Activated CD4-positive, alpha-beta T cell treated with anti-CD3 and anti-CD28 coated beads for 48 hours (primary cell): ENCODE data around the gene SDCCAG8.

Source experiments
- DNase-seq: peaks from one replicate; pipeline ENCODE4 v3.0.0-alpha.2; 2020

The SDCCAG8 gene

DNA sequence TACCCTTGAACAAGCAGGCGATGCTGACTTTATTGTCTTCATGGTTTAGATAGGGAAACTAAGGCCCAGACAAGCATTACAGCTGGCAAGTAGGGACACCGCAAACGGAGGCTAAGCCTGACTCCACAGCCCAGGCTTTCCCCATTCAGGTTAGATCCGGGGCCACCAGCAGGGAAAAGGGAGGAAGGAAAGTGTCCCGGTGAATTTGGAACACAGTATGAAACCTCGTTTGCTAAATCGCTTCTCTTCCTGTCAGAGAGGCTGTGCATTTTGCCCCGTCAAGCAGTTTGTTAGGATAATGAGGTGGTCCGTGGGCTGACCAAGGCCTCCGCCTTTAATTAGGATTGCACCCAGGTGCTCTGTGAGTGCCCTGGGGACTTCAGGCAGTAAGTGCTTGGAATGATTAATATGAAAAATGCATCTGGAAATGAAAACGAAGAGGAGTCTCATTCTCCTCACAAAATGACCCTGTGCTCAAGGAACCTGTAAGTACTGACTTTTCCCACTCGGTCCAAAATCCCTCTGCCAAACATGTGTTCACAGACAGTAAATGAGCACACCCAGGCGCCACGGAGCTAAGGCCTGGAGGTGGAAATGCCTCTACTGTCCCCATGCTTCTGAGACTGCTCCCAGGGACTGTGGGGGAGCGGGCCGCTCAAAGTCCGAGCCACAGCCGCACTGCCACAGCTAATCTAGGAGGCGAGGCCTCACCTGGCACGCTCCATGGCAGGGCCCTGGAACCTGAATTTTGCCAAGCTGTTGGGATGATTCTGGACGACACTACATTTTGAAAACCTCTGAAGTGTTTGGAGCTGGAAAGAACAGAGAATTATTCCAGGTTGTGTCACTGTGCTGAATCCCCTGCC lies 234.1 kb downstream of the SDCCAG8 start:
- no peak for DNase-seq

DNA sequence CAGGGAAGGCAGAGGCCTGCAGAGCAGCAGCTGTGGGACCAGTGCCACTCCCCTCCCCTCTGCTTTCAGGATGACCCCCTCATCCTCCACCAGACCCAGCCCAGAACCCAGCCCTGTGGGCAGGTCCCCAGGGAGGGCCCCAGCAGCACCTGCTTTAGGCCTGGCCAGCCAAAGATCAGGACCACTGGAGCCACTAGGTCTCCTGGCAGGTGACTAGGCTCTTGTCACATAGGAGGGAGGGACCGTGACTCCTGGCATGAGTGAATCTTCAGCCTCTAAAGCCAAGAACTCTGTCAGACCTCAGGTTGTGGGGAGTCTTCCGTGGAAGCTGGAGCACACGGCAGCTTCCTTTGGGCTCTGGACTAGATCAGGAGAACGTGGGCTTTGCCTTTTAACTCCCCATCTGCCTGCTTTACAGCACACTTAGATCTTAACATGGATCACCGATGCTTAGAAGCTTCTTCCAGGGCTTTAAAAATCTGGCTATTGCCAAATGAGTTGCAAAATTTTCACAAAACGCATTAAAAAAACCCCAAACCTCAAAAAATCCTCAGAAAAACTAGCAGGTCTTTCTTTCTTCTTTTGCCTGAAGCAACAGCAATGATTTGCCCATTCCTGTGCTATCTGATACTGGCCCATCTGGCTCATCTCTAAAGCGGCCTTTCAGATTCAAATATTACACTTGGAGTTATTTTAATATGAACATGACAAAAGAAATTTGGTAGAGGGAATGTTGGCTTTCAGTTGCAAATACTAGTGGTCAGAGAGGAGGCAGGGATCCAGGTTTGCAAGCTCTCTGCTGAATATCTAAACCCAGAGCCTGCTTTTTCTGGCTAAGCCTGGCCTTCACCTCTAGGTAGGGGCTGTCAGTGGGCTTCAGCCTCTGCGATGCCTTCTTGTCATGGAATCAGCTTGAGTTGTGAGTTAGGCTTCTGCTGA lies 235.2 kb downstream of the SDCCAG8 start:
- no peak for DNase-seq

DNA sequence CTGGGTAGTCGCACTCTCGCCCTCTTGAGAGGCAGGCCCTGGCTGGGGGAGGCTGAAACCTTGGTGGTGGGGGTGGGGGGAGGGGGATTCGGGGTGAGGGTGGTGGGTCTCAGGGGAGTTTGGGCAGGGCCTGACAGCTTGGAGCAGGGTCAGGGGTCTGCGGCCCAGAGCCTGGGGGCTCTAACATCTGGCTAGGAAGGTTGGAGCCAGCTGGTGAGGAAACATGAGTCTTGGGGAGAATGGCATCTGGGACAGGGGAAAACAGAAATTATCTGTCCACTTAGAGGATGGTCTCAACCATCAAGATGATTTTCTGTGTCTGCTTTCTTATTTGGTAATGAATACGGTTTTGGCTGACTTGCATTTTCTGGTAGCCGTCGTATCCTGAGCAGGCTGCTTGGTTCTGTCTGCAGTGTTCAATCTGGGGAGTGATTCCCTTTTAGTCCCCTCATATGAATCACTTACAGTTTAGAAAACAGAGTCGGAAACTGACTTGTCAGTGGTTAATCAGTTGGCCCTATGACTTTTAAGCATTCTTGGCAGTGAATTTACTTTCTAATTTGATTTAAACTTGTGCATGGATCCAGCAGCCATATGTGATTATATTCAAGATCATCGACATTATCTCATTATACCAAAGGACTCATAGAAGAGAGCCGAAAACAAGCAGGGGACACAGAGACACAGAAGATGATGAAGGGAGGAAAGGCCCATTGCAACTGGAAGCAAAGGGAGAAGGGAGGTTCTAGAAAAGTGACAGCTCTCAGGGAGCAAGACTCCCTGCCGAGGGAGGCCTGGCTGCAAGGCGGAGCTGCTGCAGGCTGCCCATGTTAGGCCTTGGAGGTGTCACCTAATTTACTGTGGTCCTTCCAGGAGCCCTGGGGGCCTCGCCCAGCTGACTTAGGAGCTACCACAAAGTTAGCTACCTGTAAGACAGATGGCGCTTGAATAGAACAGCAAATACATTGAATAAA lies 237.6 kb downstream of the SDCCAG8 start:
- DNase-seq, result no peak

DNA sequence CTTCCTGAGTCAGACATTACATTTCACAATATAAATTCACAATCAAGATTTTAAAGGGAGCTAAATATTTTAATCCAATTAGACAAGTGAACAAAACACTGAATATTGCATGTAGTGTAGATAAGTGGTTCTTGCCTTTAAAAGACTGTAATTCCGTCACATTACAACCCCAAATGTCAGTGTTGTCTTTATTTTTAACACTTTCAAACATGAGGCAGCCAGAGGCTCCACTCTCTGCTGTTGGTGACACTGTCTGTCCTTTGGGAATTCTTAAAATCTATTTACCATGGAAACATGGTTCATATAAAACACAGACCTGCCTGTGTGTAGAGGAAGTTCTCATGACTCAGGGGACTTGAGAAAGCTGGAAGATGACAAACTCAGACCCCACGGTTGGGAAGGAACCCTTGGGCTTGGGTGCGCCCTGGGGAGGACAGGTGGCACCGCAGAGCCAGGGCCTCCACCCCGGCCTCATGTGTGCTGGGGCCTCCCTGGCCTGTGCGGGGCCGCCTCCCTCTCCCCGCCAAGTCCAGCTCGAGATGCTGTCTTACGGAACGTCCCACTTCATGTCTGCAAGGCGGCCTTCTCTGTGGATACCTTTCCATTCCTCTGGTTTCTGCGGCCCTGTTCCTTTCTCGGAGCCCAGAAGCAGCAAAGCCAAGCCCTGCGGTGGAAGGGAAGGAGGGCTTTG lies 239.0 kb downstream of the SDCCAG8 start:
- no peak for DNase-seq

DNA sequence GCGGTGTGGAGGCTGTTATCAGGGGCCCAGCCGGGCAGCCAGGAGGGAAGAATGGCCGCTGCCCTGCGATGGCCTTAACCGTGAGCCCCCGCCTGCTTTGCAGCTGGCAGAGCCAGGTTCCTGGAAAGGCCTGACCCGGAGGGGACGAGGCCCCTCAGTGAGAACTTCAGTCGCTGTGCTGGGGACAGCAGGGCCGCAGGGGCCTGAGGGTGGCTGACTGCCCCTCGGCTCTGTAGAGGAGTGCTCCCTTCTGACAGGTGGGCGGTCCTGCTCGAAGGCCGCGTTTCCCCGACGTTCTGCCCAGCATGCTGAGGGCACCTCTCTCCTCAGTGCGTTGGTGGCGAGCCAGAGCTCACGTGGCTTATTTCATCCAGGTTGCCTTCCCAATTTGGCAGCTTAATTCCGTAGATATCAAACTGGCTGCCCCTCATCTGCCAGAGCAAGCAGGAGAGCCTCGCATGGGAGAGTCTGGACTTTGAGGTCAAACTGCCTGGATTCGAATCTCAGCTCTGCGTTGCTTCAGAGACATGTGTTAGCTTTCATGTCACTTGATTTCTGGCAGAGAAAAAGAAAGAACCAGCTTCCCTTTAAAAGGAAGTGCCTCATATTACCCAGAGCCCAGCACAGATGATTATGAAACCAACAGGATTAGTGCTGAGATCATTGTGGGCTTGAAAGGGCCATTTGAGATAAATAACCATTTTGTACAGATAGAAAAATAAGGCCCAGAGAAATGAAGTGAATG lies 239.8 kb downstream of the SDCCAG8 start:
- no peak for DNase-seq

DNA sequence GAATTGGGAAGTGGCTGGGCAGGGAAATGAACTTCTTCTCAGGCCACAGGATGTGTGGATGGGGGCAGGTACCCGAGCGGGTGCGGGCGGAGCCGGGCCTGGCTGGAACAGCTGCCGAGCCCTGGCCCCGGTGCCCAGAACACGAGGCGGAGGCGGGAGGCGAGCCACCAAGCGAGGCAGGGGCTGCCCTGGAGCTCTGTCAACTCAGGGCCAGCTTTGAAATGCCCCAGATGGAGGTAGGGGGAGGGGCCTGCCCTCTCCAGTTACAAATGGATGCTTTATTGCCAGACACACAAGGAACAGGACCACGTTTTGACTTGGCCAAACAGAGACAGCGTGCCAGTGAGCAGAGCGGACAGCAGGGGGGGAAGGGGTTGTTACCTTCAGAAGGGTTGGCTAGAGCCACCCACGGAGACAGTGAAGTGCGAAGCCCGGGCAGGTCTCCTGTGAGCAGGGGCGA lies 240.4 kb downstream of the SDCCAG8 start:
- no peak for DNase-seq

DNA sequence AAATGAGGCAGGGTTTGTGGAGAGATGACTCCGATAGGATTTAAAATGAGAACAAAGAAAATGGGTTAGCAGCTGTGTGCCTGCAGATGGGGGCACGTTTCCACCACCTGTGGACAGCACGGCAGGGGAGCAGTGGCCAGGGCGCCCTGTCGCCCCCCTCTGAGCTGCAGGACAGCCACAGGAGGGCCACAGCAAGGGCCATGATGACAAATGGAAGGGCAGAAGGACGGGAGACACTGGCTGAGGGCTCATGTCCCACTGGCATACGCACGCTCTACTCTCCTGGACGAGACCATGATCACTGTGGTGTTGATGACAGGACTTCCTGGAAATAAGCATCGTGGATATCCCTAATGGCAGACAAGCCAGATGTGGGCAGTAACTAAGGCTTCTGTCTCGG lies 241.0 kb downstream of the SDCCAG8 start:
- DNase-seq, result no peak

DNA sequence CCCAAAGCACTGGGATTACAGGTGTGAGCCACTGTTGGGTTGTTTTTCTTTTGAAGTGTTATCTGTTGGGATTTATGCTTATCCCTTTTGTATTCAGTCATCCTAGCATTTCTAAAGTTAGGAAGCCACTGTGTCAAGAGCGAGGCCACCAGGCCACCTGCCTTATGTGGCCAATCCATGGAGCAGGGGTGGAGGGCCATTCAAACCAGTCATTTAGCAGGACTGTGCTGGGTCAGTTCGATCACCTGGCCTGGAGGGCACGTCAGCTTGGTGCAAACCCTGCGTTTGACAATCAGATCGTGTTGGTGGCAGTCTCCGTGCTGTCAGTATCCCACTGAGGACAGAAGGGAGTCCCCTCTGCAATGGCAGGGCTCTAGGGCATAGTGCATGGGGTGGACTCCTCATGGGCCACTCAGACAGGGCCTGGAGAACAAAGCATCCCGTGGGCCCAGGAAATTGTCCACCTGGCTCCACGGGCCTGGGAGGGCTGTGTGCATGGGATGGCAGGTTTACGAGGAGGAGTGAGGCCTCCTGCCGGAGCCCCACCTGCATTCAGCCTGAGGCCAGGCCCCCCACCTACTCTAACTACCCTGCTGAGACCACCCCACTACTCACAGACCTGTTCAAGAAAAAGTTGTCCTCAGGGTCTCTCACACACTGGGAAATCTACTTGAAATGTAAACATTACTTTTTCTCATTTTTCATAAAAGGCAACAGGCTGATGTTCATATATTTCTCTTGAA lies 242.3 kb downstream of the SDCCAG8 start:
- DNase-seq, result no peak

DNA sequence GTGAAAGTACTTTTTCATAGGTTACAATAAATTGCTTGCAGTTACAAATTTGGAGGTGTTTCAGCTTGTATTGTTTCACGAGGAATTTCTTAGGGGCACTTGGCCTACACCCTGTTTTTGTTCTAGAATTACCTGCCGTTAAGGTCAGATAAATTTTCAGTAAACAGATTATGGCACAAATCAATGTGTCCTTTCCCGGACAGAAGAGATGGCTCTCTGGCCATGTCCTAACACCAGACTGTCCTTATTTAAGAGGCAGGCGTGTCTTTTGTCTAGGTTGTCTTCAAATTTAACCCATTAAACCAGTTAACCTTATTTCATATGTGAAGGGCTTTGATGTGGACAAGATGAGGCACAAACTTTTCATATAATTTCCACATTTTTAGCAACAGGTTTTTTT lies 243.4 kb downstream of the SDCCAG8 start:
- no peak for DNase-seq

DNA sequence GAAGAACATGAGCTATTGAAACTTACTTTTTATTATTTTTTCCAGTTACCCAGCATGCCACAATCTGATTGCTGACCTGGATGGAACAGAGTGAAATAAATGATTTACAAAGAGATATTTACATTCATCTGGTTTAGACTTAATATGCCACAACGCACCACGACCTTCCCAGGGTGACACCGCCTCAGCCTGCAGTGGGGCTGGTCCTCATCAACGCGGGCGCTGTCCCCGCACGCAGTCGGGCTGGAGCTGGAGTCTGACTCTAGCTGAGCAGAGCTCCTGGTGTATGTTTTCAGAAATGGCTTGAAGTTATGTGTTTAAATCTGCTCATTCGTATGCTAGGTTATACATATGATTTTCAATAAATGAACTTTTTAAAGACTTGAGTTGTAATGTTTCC lies 243.9 kb downstream of the SDCCAG8 start:
- no peak for DNase-seq

DNA sequence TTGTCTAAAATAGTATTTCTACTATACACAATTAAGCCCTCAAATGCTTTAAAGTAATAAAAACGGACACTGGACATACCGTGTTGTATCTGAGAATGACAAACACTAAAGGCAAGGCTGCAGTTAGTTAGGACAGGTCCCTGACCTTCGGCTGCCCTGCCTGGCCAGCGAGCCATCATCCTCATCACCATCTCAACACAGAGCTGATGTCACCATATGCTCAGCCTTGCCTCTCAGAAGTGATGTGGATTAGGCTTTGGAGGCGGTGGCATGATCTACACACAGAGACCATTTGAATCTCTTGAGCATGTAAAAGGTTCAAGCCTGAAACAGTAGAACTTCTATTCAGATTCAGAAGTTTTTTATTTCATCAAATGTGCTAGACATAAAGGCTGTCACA lies 244.7 kb downstream of the SDCCAG8 start:
- no peak for DNase-seq

DNA sequence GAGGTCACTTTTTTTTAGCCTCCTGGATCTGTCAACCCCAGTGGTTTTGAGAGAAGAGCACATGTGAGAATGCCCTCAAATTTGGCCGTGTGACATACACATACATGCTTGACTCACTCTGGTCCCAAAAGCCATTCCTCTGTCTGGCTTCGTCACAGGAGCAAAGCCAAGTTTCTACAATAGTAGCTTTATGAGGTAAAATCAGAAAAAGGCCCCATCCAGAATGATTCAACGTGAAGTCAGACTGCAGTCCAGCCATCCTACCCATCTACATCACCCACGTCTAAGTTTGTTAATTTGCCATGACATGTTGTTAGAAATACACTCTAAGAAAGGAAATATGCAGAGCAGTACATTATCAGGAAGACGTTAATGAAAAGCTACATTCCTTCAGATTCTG lies 245.2 kb downstream of the SDCCAG8 start:
- DNase-seq, result no peak

DNA sequence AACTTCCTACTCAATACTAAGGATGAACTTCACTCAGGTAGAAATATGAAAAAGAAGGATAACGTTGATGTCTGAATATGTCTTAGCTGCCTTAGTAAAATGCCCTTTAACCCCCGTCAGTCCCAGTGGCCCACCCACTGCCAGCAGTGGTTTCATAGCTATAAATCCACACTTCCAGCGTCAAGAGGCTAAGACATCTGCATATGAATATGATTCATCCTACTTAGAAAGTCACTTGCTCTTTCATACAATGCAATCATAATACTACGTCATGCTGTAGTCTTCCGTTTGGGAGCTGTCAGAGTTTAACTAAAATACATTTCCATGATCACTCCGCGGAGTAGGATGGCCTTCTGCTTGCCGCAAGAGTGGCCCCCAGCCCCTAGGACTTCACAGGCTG lies 247.3 kb downstream of the SDCCAG8 start:
- no peak for DNase-seq

DNA sequence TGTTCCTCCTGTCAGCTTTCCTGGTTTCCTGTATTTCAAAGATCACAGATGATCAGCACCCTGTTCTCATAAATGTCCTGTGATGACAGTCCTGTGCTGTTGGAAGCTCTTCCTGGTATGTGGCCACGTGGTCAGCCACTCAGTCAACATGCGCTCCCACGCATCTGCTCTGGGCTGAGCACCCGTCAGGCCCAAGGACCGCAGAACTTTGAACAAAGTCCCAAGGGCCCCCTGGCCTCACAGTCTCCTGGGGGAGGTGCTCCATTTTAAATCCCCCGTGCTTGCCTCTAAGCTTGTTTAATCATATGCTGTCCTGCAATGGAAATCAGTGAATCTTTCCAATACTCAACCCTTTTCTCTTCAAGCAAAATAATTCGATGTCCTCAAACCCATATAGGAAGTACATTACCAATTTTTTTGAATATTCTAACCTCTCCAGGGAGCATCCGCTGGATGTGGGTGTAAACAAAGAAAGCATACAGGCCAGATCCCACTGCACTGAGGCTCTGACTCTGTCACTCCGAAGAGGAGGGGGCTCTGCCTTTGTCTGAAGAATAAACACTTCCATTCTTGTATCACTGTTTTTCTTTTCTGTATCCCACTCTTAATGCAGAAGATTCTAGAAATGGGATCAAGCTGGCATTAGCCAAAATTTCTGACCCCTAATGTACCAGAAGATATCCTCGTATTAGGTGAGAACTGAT lies 250.3 kb downstream of the SDCCAG8 start:
- no peak for DNase-seq

DNA sequence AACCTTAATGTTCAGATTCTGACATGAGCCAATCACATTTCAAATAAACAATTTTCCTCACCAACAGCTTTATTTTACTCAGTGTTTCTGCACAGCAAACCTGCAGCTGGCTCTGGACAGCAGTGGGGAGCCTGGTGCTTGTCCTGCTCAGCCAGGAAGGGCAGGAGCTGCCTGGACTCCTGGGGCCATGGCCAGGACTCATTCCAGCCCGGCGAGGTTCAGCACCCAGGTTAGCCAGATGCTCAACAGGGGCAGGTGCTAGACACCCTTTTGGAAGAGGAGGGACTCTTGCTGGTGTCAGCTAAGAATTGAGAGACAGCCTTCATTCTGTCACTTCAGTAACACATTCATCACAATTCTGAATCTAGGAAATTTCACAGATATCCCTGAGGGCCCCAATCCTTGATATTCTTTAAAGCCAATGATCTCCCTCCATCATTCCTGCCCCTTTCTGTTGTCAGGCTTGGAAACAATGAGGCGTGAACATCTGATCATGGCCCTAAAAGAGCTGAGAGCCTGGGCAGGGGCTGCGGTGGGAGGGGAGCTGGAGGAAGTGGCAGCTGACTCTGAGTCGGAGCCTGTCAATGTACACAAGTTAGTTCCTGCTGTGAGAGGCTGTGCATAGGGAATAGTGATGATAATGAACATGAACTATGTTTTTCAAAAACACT lies 251.3 kb downstream of the SDCCAG8 start:
- DNase-seq, result no peak

DNA sequence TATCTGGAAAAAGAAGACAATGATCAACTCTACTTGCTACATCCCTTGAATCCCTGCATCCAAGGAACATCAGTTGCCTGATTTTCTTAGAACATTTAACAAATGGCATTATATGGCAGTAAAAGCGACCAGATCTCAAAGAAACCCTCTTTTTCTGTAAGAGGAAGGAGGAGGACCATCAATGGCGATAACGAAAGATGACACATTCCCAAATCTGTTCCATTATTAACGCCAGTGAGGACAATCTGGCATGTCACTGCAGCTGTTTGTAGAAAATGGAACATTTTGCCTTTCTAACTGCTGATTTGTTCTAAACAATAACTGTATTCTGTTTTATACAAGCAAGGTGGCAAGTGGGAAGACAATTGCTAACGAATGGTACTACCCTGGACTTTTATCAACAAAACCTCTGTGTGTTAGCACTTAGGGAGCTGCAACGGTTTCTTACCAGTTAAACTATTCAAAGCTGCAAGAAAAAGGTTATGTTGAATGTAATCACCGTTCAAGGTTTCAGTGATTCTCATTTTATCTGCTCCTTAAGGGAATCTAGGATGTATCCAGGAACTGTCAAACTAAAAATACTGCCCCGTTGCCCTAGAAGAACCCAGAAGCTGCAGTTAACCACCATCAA lies 251.9 kb downstream of the SDCCAG8 start:
- DNase-seq, result no peak

DNA sequence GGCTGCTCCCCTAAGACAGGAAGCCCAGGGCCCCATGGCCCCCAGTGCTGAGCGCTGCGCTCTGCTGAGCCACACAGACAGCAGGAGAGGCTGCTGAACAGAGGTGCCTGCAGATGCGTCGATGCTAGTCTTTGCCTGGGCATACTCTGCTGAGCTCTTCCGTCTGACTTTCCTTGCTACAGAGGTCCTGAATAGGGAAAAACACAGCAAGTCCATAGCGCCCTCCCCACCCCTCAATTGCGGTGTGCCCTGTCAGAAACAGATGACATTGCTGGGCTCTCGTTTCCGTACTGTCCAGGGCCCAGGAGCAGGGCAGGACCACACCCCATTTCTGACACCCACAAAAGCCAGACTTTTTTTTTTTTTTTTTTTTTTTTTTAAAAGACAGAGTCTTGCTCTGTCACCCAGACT lies 252.5 kb downstream of the SDCCAG8 start:
- DNase-seq, result no peak

DNA sequence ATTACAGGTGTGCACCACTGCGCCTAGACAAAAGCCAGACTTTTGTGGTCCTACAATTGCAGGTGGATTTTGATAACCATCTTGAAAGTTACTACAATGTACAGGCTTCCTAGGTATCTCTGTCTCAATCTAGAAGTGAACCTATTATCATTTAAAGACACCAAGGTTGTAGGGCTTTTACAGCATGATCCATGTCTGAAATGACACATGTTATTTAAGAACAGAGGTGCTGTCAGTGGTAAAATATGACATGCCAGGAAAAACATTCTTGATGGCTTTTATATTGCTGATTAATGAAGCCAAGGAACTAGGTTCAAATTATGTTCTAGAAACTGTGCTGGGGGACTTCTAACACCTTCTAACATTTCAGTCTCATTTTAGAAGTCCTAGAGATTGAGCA lies 253.1 kb downstream of the SDCCAG8 start:
- no peak for DNase-seq

DNA sequence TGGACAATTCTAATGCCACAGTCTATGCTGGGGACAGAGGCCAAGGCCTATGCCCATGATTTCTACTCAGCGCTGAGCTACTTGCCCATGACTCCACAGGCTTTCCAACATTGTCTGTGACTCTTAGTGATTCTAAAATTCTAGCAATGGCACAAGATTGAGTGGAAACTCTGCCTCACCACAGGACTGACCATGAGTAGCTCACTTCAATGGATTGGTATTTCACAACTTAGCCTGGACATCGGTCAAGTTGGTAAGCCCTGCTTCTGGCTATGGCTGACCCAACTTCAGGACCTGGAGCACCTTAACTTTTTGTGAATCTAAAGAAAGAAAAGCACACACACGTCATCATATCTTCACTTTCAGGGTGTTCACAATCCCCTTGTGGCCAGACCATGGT lies 255.1 kb downstream of the SDCCAG8 start:
- DNase-seq, result no peak
